ENCODE data around the gene MEIG1.

DNA sequence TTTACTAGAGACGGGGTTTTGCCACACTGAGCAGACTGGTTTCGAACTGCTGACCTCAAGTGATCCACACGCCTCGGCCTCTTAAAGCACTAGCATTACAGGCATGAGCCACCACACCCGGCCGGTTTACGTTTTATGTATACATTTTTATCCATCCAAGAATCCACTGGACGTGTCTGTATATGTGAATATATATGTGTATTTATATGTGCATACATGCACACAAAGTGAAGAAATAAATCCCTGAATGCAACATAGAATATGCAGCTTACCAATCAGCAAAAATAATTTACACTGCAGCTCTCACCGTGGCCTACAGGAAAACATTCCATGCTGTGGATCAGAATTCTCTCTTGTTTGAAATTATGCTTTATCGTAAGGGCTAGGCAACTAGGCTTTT lies 28.6 kb upstream of the MEIG1 start:
- no peak for TF ChIP-seq CTCF (conservative IDR thresholded peaks at IDR 0.05)
- no peak for TF ChIP-seq ZFX (IDR thresholded peaks at IDR 0.05)
